K562 (cell line): ENCODE measurements around the gene CTF1. TPM values are rescaled to one million over a fixed set of nuclear protein-coding genes. Genes with fewer than 3 reads are reported as not detected.
A peak's percentile ranks its signal among the peaks of the same experiment; 100 is the strongest.

Source experiments
- CBFA2T3 ChIP-seq: fragments of 450-650 bp; IDR thresholded peaks from 2 replicates; pipeline ENCODE4 v1.6.1; 2017
- KDM4B ChIP-seq, 2 experiments: fragments of 450-650 bp in 1 of 2; sonication (generic) in 1 of 2; IDR thresholded peaks; 2 replicates each; pipeline ENCODE4 v1.6.1; 2016 to 2017; ENCODE audit warnings: borderline replicate concordance in 2 of 2, antibody characterized with exemption in 1 of 2, low read depth in 1 of 2, mild to moderate bottlenecking in 1 of 2
- MCM2 ChIP-seq: fragments of 450-650 bp; IDR thresholded peaks from 2 replicates; pipeline ENCODE4 v1.6.1; 2017; ENCODE audit warnings: low read depth, mild to moderate bottlenecking
- MTA1 ChIP-seq: fragments of 450-650 bp; IDR thresholded peaks from 2 replicates; pipeline ENCODE4 v1.6.1; 2017; ENCODE audit warnings: borderline replicate concordance
- POLR2B ChIP-seq: fragments of 450-650 bp; IDR thresholded peaks from 2 replicates; pipeline ENCODE4 v1.6.1; 2018; ENCODE audit warnings: low read depth; ENCODE audit not compliant: partially characterized antibody
- POLR2H ChIP-seq: IDR thresholded peaks from 2 replicates; pipeline ENCODE4 v1.6.1; 2016; ENCODE audit warnings: missing genetic modification characterization, low read depth, mild to moderate bottlenecking, control low read depth, missing compliant biosample characterization, moderate library complexity
- RFX7 ChIP-seq: fragments of 250-450 bp; sonication (Bioruptor Pico); IDR thresholded peaks from 2 replicates; pipeline ENCODE4 v1.5.1; 2021; ENCODE audit warnings: mild to moderate bottlenecking
- SMAD1 ChIP-seq: fragments of 150-350 bp; IDR thresholded peaks from 2 replicates; pipeline ENCODE4 v1.6.1; 2014; ENCODE audit warnings: low read length, low read depth; ENCODE audit not compliant: partially characterized antibody
- SREBF1 ChIP-seq: fragments of 150-350 bp; IDR thresholded peaks from 2 replicates; pipeline ENCODE4 v1.6.1; 2014; ENCODE audit warnings: antibody characterized with exemption, low read depth, low read length, borderline replicate concordance
- YY1 ChIP-seq, 3 experiments: IDR thresholded peaks; 2 replicates each; pipeline ENCODE4 v1.6.1; 2011; ENCODE audit warnings: low read length in 2 of 3, mild to moderate bottlenecking in 2 of 3, moderate library complexity in 2 of 3, borderline replicate concordance in 1 of 3, control low read depth in 1 of 3, low read depth in 1 of 3; ENCODE audit not compliant: insufficient read depth in 3 of 3, insufficient replicate concordance in 2 of 3, control insufficient read depth in 1 of 3, insufficient read length in 1 of 3; ENCODE audit errors: extremely low read depth in 1 of 3
- ZBTB8A ChIP-seq: fragments of 450-650 bp; IDR thresholded peaks from 2 replicates; pipeline ENCODE4 v1.6.1; 2018; ENCODE audit warnings: mild to moderate bottlenecking, moderate library complexity; ENCODE audit not compliant: partially characterized antibody
- ZNF133 ChIP-seq: fragments of 250-450 bp; sonication (Bioruptor Pico); IDR thresholded peaks from 2 replicates; pipeline ENCODE4 v1.4.0; 2020; ENCODE audit warnings: mild to moderate bottlenecking
- polyA plus RNA-seq, 8 experiments: library from polyadenylated mRNA; depleted of rRNA in 4 of 8; stranded (reverse) in 5 of 8; unstranded in 3 of 8; fragments of >200 nt; fragmentation: Nextera tagmentation in 2 of 8; fragmentation: Illumina TruSeq in 1 of 8; extraction: Ambion mirVana in 2 of 8; extraction: Trizol in 1 of 8; gene quantifications; 2 replicates each; pipeline versions ENCODE4 v1.2.1 to v1.2.3, GENCODE V29; 2011 to 2014; ENCODE audit warnings: inconsistent platforms in 1 of 8, missing spikeins in 1 of 8
- total RNA-seq, 7 experiments: library from RNA; depleted of rRNA in 6 of 7; stranded (reverse); fragments of >200 nt in 6 of 7; fragmentation: Illumina TruSeq in 2 of 7; extraction: Trizol in 2 of 7; gene quantifications; 2 replicates each; pipeline versions ENCODE4 v1.2.1 to v1.2.3, GENCODE V29; 2011 to 2021; ENCODE audit warnings: low replicate concordance in 1 of 7
- TF ChIP-seq, protein P1 (sequence below): fragments of 450-650 bp; IDR thresholded peaks from 2 replicates; pipeline ENCODE4 v1.6.1; 2018; ENCODE audit not compliant: partially characterized antibody
- TF ChIP-seq, protein P2 (sequence below): sonication (generic); formaldehyde crosslinking; IDR thresholded peaks from 2 replicates; pipeline ENCODE4 v1.8.0; 2023; ENCODE audit warnings: mild to moderate bottlenecking, missing genetic modification reagents
- TF ChIP-seq, protein P3 (sequence below): fragments of 450-650 bp; IDR thresholded peaks from 2 replicates; pipeline ENCODE4 v1.7.1; 2018; ENCODE audit warnings: mild to moderate bottlenecking, low read depth; ENCODE audit not compliant: partially characterized antibody
- TF ChIP-seq, protein P4 (sequence below): sonication (generic); formaldehyde crosslinking; IDR thresholded peaks from 2 replicates; pipeline ENCODE4 v1.8.1; 2023; ENCODE audit warnings: mild to moderate bottlenecking, missing genetic modification reagents

CTF1 gene
- total and polyA plus RNA-seq, 9 of the 15 experiments (the other 6 are each of a cell fraction or from before 2014, with no cell fraction given): 0.24 to 2.5 (median 0.44) TPM

DNA sequence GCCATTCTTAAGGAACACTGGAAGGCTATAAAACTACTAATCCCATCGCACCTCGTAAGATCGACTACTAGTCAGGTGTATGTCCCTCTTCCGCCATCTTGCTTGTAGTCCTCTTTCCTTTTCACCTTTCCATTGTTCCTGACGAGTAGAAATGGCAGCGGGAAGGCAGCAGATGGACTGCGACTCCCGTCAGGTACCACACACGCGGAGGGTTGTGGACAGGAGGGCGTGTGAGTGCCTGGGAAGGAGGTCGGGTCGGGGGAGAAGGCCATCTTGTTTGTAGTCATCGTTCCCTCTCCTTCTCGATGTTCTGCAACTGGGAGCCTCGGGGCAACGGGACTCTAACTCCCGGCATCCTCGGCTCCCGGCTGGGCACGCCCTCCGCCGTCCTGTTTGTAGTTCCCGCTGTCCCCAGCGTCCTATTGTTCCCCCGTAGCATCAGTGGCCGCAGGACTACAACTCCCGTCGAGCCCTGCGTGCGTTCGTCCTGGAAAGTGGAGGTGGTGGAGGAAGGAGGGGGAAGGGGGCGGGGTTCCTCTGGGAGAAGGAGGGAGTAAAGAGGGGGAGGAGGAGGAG, 26.6 kb downstream of the CTF1 start (continued):
- TF ChIP-seq, protein P1, sequence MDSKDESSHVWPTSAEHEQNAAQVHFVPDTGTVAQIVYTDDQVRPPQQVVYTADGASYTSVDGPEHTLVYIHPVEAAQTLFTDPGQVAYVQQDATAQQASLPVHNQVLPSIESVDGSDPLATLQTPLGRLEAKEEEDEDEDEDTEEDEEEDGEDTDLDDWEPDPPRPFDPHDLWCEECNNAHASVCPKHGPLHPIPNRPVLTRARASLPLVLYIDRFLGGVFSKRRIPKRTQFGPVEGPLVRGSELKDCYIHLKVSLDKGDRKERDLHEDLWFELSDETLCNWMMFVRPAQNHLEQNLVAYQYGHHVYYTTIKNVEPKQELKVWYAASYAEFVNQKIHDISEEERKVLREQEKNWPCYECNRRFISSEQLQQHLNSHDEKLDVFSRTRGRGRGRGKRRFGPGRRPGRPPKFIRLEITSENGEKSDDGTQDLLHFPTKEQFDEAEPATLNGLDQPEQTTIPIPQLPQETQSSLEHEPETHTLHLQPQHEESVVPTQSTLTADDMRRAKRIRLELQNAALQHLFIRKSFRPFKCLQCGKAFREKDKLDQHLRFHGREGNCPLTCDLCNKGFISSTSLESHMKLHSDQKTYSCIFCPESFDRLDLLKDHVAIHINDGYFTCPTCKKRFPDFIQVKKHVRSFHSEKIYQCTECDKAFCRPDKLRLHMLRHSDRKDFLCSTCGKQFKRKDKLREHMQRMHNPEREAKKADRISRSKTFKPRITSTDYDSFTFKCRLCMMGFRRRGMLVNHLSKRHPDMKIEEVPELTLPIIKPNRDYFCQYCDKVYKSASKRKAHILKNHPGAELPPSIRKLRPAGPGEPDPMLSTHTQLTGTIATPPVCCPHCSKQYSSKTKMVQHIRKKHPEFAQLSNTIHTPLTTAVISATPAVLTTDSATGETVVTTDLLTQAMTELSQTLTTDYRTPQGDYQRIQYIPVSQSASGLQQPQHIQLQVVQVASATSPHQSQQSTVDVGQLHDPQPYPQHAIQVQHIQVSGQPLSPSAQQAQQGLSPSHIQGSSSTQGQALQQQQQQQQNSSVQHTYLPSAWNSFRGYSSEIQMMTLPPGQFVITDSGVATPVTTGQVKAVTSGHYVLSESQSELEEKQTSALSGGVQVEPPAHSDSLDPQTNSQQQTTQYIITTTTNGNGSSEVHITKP: peak; percentile 54
- TF ChIP-seq MTA1 (no peak), ZNF133 (CRISPR knock-in tag) (no peak), RFX7 (CRISPR knock-in tag) (no peak), KDM4B (IDR thresholded peaks at IDR 0.05; ENCODE audit: borderline replicate concordance in 2 of 2, low read depth in 1 of 2) (peak in 1 of 2 experiments; percentile 97; a peak in 2 of 4 replicates), POLR2B (peak; percentile 60), YY1 (IDR thresholded peaks at IDR 0.05; ENCODE audit: borderline replicate concordance in 1 of 3, control insufficient read depth in 1 of 3, extremely low read depth in 1 of 3, insufficient read depth in 3 of 3, insufficient read length in 1 of 3, insufficient replicate concordance in 2 of 3, low read depth in 1 of 3, low read length in 2 of 3) (peak; percentile 83 to 97 (median 95)), SREBF1 (0 out of 2 replicates have a peak, but pooled peaks have one; percentile 26), MCM2 (no peak), POLR2H (no peak; the same call in 1 of the 2 replicates), SMAD1 (no peak), ZBTB8A (peak; percentile 82), CBFA2T3 (no peak)
- TF ChIP-seq, protein P2, sequence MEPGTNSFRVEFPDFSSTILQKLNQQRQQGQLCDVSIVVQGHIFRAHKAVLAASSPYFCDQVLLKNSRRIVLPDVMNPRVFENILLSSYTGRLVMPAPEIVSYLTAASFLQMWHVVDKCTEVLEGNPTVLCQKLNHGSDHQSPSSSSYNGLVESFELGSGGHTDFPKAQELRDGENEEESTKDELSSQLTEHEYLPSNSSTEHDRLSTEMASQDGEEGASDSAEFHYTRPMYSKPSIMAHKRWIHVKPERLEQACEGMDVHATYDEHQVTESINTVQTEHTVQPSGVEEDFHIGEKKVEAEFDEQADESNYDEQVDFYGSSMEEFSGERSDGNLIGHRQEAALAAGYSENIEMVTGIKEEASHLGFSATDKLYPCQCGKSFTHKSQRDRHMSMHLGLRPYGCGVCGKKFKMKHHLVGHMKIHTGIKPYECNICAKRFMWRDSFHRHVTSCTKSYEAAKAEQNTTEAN: no peak
- TF ChIP-seq, protein P3, sequence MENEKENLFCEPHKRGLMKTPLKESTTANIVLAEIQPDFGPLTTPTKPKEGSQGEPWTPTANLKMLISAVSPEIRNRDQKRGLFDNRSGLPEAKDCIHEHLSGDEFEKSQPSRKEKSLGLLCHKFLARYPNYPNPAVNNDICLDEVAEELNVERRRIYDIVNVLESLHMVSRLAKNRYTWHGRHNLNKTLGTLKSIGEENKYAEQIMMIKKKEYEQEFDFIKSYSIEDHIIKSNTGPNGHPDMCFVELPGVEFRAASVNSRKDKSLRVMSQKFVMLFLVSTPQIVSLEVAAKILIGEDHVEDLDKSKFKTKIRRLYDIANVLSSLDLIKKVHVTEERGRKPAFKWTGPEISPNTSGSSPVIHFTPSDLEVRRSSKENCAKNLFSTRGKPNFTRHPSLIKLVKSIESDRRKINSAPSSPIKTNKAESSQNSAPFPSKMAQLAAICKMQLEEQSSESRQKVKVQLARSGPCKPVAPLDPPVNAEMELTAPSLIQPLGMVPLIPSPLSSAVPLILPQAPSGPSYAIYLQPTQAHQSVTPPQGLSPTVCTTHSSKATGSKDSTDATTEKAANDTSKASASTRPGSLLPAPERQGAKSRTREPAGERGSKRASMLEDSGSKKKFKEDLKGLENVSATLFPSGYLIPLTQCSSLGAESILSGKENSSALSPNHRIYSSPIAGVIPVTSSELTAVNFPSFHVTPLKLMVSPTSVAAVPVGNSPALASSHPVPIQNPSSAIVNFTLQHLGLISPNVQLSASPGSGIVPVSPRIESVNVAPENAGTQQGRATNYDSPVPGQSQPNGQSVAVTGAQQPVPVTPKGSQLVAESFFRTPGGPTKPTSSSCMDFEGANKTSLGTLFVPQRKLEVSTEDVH: no peak
- TF ChIP-seq, protein P4, sequence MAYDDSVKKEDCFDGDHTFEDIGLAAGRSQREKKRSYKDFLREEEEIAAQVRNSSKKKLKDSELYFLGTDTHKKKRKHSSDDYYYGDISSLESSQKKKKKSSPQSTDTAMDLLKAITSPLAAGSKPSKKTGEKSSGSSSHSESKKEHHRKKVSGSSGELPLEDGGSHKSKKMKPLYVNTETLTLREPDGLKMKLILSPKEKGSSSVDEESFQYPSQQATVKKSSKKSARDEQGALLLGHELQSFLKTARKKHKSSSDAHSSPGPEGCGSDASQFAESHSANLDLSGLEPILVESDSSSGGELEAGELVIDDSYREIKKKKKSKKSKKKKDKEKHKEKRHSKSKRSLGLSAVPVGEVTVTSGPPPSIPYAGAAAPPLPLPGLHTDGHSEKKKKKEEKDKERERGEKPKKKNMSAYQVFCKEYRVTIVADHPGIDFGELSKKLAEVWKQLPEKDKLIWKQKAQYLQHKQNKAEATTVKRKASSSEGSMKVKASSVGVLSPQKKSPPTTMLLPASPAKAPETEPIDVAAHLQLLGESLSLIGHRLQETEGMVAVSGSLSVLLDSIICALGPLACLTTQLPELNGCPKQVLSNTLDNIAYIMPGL: no peak
